Stimulated activated CD8-positive, alpha-beta memory T cell treated with anti-CD3 and anti-CD28 coated beads, Interleukin-4, amount 100 ng/mL, for 24 hours (primary cell): Measurements from ENCODE around the gene RASSF5.

Experiments
- DNase-seq: peaks from one replicate; pipeline ENCODE4 v3.0.0-alpha.2; 2020; ENCODE audit warnings: low read depth

Gene RASSF5, protein sequence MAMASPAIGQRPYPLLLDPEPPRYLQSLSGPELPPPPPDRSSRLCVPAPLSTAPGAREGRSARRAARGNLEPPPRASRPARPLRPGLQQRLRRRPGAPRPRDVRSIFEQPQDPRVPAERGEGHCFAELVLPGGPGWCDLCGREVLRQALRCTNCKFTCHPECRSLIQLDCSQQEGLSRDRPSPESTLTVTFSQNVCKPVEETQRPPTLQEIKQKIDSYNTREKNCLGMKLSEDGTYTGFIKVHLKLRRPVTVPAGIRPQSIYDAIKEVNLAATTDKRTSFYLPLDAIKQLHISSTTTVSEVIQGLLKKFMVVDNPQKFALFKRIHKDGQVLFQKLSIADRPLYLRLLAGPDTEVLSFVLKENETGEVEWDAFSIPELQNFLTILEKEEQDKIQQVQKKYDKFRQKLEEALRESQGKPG

DNA sequence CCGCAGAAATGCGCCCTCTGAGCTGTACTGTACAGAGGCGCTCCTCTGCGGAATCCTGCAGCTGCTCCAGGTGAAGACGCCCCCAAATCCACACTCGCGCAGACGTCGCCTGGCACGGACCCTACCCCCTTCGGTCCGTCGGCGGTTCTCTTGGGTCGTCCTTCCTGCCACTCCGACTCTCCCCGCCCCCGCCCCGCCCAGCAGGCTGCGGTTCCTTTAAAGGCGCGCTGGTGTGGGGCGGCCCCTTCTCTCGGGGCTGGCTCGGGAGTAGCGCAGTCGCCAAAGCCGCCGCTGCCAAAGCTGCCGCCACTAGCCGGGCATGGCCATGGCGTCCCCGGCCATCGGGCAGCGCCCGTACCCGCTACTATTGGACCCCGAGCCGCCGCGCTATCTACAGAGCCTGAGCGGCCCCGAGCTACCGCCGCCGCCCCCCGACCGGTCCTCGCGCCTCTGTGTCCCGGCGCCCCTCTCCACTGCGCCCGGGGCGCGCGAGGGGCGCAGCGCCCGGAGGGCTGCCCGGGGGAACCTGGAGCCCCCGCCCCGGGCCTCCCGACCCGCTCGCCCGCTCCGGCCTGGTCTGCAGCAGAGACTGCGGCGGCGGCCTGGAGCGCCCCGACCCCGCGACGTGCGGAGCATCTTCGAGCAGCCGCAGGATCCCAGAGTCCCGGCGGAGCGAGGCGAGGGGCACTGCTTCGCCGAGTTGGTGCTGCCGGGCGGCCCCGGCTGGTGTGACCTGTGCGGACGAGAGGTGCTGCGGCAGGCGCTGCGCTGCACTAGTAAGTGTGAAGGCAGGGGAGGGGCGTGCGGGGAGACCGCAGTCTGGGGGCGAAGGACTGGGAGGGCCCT, at the start of gene RASSF5:
Gene RASSF5, plus strand, starts transcription at position 248 of the 846 bp plus-strand sequence. Its CDS starts 72 bp downstream, at position 320.
- DNase-seq = peak; percentile 80

DNA sequence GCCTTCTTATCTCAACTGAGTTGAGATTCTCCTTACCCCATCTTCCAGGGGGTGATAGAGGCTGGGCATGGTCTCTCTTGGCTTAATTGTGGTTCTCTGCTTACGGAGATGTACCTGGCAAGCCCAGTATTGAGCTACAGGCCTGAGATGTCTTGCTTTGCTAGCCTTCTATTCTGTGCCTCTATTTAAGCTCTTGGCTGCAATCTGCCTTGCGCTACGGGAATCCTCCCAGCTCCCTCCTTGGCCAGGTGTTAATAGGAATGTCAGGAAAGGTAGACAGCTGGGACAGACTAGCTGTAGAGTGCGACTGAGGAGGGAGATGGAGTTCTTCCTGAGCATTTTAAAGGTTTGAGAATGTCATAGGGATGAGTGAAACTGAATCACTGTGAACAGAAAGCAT, 47.6 kb upstream of the RASSF5 start:
- DNase-seq = no peak

DNA sequence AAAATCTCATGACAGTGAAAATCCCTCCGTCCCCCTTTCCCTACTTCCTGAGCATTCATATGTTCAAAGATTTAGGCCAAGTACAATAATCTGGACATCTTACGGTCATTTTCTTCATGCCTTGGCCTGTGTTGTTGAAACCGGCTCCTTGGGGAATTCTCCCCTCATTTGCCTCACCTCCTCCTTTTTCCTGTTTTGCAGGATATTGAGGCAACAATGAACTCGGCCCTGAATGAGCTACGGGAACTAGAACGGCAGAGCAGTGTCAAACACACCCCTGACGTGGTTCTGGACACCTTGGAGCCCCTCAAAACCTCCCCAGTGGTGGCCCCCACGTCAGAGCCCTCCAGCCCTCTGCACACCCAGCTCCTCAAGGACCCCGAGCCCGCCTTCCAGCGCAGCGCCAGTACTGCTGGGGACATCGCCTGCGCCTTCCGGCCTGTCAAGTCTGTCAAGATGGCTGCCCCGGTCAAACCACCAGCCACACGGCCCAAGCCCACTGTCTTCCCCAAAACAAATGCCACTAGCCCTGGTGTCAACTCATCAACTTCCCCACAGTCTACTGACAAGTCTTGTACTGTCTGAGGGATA, 46.4 kb upstream of the RASSF5 start:
- no peak for DNase-seq

DNA sequence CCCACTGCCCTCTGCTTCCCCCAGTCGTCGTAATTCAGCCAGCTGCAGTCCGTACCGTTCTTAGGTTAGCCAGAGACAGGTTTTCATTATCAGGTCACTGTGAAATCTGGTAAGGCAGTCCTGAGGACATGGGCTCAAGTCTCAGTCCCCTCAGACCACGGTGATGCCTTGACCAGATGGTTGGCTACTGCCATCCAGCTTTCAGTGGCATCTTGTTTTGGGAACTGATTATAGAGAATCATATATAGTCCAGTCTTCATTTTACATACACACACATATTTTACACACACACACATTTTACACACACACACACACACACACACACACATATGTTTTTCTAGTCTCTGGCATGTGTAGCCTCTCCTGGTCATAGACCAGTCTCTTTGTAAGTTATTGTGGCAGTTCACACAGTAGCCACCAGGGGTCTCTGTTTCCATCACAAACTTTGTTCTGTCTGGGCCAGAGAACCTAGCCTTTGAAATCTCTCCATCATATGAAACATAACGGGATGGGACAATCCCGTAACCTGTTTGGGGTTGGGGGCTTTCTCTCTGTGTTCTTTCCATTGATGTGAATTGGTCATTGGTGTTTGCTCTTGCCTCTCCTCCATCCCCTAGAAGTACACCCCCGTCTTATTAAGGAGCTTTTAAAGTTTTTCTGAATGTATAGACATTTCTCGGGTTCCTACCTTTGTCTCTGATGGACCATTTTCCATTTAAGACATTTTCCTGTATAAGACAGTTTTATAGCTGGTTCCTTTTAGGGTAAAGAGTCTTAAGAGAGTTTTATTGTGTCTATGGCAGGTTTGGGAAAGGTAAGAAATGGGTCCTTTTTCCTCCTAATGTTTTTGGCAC, 45.5 kb upstream of the RASSF5 start:
- DNase-seq = peak; percentile 60

DNA sequence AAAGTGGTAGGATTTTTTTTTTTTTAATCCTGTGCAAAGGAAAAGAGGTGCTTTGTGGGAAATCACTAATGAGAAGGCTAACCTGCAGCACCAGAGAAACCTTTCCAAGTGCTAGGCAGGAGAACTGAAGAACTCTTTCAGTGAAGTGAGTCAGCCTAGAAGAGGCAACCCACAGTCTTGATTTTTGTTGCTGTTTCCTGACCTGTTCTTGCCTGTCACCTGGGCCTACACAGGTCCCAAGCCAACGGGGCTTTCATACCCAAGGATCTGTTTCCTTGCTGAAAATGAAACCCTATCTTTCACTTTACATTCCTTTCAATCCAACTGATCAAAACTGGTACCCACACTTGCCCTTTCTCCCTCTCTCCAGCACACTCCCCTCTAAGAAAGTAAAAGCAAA, 44.2 kb upstream of the RASSF5 start:
- DNase-seq = no peak

DNA sequence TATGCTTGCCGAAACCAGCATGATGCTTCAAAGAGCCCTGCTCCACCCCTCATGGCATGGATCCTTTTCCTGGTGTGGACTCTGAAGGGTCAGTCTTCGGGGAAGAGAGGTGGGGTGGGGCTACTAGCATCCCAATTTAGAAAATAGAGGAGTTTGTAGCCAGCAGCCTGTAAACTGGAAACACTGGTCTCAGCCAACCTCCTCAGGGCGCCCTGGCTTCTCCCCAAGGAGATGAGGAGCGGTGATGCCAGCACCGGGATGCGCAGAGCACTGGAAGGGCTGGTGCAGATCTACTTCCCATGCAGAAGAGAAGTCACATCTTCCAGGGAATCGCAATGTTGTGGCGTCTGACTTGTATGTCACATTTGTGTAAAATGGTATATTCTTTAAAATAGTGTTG, 43.4 kb upstream of the RASSF5 start:
- DNase-seq = no peak

DNA sequence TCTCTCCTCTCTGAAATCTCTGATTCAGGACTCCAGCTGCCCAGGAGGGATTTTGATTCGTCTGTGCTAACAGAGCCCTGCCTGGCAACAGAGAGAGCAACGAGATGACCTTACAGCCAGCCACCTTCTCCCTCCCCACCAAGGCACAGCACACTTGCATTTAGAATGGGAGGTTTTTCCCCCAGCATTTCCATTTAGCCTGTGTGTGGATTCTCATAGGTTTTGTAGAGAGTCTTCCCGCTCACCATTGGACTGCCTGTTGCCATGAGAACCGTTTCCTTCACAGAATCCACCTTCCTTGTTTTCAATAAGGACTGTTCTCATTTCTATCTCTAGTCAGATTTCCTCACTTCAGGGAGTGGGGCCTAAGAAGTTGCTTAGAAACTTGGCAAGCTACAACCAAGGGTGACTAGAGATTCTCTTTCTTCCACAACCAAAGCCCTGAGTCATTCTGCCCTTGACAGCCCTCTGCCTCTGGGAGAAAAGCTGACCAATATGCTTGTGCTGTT, 42.8 kb upstream of the RASSF5 start:
- DNase-seq = no peak

DNA sequence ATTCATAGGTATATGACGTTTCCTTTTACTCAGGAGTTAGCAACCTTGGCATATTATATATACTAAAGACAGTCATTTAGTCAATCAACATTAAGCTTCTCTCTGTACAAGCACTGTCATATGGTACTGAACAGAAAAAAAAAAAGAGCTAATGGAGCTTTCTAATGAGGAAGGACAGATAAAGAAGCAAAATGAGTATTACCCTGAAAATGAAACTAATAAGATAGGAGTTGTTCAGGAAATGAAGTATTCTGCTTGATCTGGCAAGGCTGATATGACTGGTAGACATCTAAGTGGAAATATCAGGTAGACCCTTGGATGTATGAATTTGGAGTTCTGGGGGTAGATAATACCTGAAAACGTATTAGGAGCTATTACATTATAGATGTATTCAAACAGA, 41.4 kb upstream of the RASSF5 start:
- no peak for DNase-seq

DNA sequence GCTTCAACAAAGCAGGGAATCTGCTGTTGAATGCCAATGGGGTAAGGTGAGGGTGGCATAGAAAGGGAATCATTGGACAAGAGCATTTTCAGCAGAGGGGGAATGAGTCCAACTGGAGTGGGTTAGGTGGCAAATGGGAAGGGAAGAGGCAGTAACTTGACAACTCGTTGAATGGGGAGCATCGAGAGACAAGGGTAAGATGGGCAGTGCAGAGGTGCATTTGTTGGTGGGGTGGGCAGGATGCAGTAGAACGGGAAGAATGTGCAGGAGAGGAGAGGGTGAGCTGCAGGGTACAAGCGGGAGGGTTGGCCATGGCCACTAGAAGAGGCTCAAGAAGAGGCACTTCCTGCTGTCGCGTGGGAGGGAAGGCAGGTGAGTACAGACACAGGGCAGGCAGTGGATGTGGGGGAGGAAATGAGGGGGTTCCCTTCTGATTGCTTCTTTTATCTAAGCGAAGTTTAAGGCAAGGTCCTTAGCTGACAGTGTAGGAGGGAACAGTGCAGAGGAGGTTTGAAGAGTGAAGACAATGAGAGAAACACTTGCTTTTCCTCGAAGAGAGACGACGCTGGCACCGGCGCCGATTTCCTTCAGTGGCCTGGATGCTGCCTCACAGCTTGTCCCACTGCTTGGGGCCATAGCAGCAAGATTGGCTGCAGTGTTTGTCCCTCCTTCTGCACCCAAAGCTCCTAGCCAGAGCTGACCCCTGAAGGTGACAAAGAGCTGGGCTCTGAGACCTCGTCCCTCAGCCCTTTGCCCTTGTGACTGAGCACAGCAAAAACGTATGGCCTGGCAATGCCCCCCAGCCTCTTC, 40.3 kb upstream of the RASSF5 start:
- DNase-seq = no peak

DNA sequence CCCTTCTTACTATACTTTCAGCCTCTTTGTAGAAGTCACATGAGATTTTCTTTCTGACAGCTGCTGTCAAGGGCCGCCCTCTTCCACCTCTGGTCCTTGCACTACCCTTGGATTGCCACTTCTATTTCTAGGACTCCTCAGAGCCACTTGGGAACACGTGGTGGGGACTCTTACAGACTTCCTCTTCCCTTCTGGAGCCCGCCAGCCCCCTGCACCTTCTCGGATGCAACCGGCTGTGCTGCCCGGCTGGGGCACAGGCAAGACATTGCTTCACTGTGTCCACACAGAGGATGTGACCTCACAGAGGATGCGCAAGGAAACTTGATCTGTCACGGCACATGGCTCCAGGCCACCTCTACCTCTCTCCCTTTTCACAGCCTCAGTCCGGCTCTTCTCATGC, 39.4 kb upstream of the RASSF5 start:
- DNase-seq = no peak

DNA sequence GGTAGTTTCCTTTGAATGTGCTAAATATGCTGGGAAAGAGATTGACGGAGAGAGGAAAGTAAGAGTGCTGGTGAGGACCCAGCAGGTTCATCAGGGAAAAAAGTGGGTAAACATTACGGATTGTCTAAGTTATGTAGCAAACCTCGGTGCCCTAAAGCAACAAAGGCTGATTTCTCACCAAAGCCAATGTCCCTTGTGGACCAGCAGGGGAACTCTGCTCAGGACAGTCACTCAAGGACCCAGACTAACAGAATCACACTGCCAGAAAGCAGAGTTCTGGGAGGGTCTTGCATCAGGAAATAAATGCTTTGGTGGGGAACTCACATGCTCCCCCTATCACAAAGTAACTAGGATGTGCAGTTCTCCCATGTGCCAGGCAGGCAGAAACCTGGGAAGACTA, 38.8 kb upstream of the RASSF5 start:
- DNase-seq = no peak

DNA sequence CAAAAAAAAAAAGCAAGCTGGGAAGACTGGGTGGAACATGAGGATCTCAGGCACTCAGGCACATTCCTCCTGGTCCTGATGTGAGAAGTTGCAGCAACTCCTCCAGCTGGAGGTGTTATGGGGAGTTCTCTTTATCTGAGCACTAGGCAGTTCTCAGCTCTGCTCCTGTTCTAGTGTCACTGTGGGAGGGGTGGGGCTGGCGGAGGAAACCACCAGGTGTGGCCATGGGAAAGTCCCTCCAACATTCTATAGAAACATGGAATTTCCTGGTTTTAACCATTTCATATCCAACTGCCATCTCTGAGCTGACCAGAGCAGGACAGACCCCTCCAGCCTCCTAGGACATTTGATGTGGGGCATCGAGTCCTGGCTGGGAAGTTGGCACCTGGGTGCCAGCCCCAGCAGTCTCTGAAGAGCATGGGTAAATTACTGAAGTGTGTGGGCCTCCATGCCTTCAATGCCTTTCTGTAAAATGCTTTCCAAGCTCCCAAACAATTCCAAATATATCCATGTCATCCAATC, 37.9 kb upstream of the RASSF5 start:
- DNase-seq = no peak

DNA sequence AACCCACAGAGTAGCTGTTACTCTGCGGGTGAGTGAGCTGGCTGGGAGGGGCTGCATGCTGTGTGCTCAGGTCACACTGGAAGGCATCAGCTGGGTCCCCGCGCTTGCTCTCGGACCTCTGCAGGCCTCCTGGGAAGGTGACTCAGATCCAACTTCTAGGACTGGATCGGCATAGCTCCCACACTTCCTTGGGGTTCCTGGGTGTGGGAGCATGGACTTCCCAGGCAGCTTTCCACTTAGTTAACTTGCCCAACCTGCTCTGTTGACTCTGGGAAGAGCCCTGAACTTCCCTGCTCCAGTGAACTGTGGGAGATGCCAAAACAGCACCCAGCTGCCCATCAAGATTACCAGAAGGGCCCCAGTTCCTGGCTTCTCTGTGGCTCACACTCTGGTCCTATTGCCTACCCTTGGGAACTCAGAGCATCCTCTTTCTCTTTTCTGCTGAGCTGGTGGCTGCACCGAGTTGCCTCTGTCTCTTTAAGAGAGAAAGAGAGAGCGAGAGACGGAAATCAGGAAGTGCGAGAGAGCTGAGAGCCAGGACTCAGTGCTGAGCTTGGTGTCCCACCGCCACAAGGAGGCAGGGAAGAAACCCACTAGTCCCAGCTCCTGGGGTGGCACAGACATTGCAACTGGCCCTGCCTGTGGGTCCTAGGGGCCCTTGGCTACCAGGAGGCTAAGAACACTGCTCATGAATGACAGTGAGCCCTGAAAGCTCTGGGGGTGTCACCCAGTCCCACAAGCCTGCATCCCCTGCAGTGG, 37.2 kb upstream of the RASSF5 start, which contains the start of gene IKBKE:
Gene IKBKE, plus strand, starts transcription at position 544 of the 759 bp plus-strand sequence. CDS start 2,752 bp downstream, outside the sequence.
- peak; percentile 28 for DNase-seq

DNA sequence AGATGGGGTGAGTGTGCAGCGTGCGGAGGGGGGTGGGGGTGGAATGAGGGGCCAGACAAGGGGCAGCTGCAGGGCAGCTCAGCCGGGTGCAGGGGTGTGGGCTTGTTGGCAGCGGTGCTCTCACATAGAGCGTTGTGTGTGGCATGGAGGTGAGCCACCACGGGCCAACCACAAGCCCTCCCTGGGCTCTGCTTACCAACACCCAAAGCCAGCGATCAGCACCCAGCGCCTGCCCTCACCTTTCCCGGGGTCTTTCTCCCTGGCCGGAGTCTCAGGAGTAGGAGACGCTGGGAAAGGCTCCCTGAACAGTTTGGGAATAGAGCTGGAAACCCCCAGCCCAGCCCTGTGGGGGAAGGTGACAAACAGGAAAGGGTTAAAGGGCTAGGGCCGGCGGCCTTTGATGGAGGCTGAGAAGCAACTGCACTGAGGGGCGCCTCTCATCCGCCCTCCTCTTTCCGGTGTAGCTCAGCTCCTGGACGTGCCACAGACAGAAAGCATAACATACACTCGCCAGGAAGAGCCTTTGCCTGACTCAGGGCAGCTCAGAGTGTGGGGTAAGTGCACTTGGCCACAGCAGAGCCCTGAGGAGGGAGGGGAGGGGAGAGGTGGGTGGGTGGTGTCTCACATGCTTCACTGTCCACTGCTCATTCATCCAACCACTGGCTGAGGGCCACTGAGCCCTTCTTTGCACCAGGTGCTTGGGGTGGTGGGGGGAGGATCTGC, 36.5 kb upstream of the RASSF5 start:
- peak; percentile 24 for DNase-seq

DNA sequence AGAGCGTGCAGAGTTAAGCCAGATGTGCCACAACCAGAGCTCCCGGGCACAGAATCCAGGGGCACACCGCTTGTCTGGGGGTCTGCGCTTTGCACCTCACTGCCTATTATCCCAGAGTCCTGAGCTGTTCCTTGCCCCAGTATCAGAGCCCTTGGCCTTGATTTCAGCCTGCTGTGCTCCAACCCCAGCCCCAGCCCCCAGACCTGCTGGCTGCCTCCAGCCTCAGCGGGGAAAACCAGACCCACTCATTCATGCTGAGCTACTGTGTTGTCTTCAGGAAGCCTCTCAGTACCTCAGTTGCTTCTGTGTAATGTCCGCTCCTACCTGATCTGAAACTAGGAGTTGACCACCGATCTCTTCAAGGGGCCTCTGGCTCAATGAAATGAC, 35.9 kb upstream of the RASSF5 start:
- DNase-seq = no peak

DNA sequence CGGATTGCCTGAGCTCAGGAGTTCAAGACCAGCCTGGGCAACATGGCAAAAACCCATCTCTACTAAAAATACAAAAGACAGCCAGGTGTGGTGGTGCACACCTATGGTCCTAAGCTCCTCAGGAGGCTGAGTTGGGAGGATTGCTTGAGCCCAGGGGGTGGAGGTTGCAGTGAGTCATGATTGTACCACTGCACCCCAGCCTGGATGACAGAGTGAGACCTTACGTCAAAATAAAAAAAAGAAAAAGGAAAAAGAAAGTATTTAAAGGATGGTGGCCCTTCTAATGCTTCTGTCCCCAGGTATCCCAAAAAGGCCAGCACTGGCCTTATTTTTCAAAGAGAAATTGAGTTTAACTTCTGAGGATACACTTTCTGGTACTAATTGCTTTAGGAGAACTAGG, 35.3 kb upstream of the RASSF5 start:
- DNase-seq = no peak

DNA sequence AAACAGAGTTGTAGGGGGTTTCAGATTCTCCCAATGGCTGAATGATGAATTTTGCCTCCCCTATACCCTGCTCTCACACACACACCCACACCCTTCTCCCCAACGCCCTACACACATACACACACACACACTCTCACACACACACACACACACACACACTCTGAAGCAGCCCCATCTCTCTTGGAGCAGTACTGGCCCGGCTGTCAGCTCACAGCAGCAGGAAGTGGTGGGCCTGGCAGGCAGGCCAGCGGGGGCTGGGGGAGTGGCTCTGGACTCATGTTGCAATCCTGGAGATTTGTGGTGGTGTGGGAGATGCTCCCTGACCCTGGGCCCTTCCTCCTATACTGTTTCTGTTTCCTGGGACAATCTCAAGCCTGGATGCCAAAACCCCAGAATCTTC, 34.9 kb upstream of the RASSF5 start:
- DNase-seq = peak; percentile 21

DNA sequence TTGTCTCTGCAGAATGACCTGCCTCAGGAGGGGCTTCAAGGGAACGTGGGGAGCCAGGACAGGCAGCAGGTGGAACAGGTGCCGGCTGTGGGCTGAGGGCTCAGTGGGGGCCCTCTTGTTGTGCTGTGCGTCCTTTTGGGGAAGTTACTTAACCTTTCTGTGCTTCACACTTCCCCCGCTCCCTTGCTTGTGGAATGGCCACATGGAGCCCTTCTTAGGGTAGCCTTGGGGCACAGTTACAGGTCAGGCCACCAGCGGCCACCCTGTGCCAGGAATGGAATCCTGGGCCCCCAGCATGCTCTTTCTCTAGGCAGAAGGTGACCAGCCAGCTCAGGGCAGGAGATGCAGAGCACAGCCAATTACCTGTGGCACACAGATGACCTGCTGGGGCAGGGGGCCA, 34.4 kb upstream of the RASSF5 start:
- no peak for DNase-seq

DNA sequence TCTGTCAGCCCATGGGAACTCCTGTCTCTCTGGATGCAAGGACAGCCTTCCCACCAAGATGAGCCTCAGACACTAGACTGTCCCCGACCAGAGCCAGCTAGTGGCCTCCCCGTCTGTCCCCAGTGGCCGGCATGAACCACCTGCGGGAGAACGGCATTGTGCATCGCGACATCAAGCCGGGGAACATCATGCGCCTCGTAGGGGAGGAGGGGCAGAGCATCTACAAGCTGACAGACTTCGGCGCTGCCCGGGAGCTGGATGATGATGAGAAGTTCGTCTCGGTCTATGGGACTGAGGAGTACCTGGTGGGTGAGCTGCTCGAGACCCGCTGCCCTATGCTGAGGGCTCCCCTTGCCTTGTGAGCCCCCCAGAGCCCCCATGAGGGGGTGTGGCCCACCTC, 31.3 kb upstream of the RASSF5 start:
- no peak for DNase-seq
